Aorta (tissue), 5 donors: ENCODE data around the gene ZNF629. TPM values are rescaled to one million over a fixed set of nuclear protein-coding genes. Genes with fewer than 3 reads are reported as not detected.

ENCODE experiments used
- ATAC-seq: fragments of 200-7000 bp; cut with Tn5 transposase; one replicate; pipeline ENCODE4 v1.9.1; 2022; ENCODE audit warnings: moderate library complexity; ENCODE audit not compliant: low FRiP score
- DNase-seq, 2 donors: peaks; one replicate each; pipeline ENCODE4 v3.0.0-alpha.2; 2020
- H3K27ac ChIP-seq, 2 donors: one replicate each; pipeline ENCODE4 v1.5.1; 2013; ENCODE audit warnings: low read length in 2 of 2, mild to moderate bottlenecking in 2 of 2, moderate library complexity in 2 of 2, control low read depth in 1 of 2, inconsistent platforms in 1 of 2, low read depth in 1 of 2
- H3K27me3 ChIP-seq, 2 donors: one replicate each; pipeline ENCODE4 v1.6.1; 2013; ENCODE audit warnings: control low read depth in 1 of 2, low read length in 1 of 2, mild to moderate bottlenecking in 1 of 2, moderate library complexity in 1 of 2; ENCODE audit not compliant: insufficient read depth in 2 of 2, control insufficient read depth in 1 of 2
- H3K36me3 ChIP-seq, 2 donors: one replicate each; pipeline ENCODE4 v1.6.1; 2013; ENCODE audit warnings: control low read depth in 1 of 2, low read length in 1 of 2, mild to moderate bottlenecking in 1 of 2; ENCODE audit not compliant: insufficient read depth in 2 of 2, control insufficient read depth in 1 of 2
- H3K4me1 ChIP-seq, 2 donors: one replicate each; pipeline ENCODE4 v1.6.1; 2013; ENCODE audit warnings: low read length in 2 of 2, control low read depth in 1 of 2, mild to moderate bottlenecking in 1 of 2, moderate library complexity in 1 of 2; ENCODE audit not compliant: insufficient read depth in 2 of 2, control insufficient read depth in 1 of 2
- H3K4me3 ChIP-seq, 2 donors: one replicate each; pipeline ENCODE4 v1.5.1; 2013; ENCODE audit warnings: low read length in 2 of 2, control low read depth in 1 of 2, mild to moderate bottlenecking in 1 of 2
- H3K9me3 ChIP-seq: one replicate; pipeline ENCODE4 v1.6.1; 2013; ENCODE audit warnings: mild to moderate bottlenecking, low read length; ENCODE audit not compliant: control insufficient read depth
- WGBS, 2 donors: extraction: QIAGEN DNeasy Blood & Tissue Kit; methylation state at CpG; one replicate each; pipeline ENCODE4 v1.1.7; 2013; 5-methylcytosine and 5-hydroxymethylcytosine counted together
- intact Hi-C, 2 donors: fragments of 100-400 bp; cut with DNase I; formaldehyde crosslinking; loops; one replicate each; pipeline versions ENCODE4 v1.14.2 to v1.15.0; 2022
- polyA plus RNA-seq, 2 donors: library from polyadenylated mRNA; stranded (reverse); fragments of 200-250 nt; gene quantifications; one replicate each; pipeline ENCODE4 v1.2.3, GENCODE V29; 2013
- total RNA-seq, 2 donors: library from RNA; stranded (reverse); fragmentation: NEBNext Ultra II Directional; extraction: Animal tissue kit (Norgen Biotek cat#: 25700); gene quantifications; one replicate each; pipeline ENCODE4 v1.2.1, GENCODE V29; 2021
- donor health status: healthy with polysubstance abuse.
- donor health status: Bipolar disorder and iron deficiency.
- donor health status: DM: no; HTN: no; CAD: no.
- donor health status: DM: no; HTN: no; CAD: no.
- donor health status: DM: yes; HTN: yes; CAD: no.

ZNF629 gene
- total and polyA plus RNA-seq, 4 donors, result 2.1 to 13.4 (median 9.3) TPM

- DNase-seq, result no peak
- Histone ChIP-seq H3K4me1 (peaks cover 0 to 2% of the 10 kb centered on the region in 2 donors), H3K27me3 (no peaks in the 10 kb centered on the region), H3K4me3 (no peak overlapping the region), H3K9me3 (no peaks in the 10 kb centered on the region), H3K36me3 (peaks cover 0 to 2% of the 10 kb centered on the region in 2 donors), H3K27ac (peak overlapping the region in 1 of 2 donors; percentile 79)
- ATAC-seq, result peak; percentile 20
- 80 to 83% methylated on average over 6 of the region's 6 CpGs for WGBS, 2 donors
- intact Hi-C loops, result loop anchor here (5.0 kb wide), 2 partner anchors 39 to 44 kb away; partner anchors contain the start of gene SRCAP (in 1 of the 2)
Measured at GRCh38 chr16:30741461-30741914, 45.5 kb downstream of the ZNF629 start.

- Histone ChIP-seq H3K9me3 (no peaks in the 10 kb centered on the region), H3K4me3 (no peak overlapping the region), H3K4me1 (peaks cover 0 to 2% of the 10 kb centered on the region in 2 donors), H3K36me3 (peaks cover 0 to 4% of the 10 kb centered on the region in 2 donors), H3K27me3 (no peaks in the 10 kb centered on the region), H3K27ac (peak overlapping the region; percentile 3 to 31)
- DNase-seq (peak; percentile 91 to 92), ATAC-seq (peak; percentile 84)
- 44 to 51% methylated on average over 8 of the region's 8 CpGs for WGBS, 2 donors
- intact Hi-C loops, result loop anchor here (5.0 kb wide), 2 partner anchors 38 to 43 kb away; partner anchors contain the start of gene SRCAP (in 1 of the 2)
Measured at GRCh38 chr16:30740364-30741251, 46.4 kb downstream of the ZNF629 start.

GRCh38 chr16:30738984-30739951 lies 47.7 kb downstream of the ZNF629 start:
- peak in 1 of 2 donors; percentile 70 for DNase-seq
- ATAC-seq, result no peak
- H3K9me3 ChIP-seq, result no peaks in the 10 kb centered on the region
- H3K27ac ChIP-seq, result no peak overlapping the region
- H3K4me1 ChIP-seq, result peaks cover 0 to 2% of the 10 kb centered on the region in 2 donors
- no peak overlapping the region for H3K4me3 ChIP-seq
- 86 to 88% methylated on average over 34 to 37 of the region's 37 CpGs for WGBS, 2 donors
- no peaks in the 10 kb centered on the region for H3K27me3 ChIP-seq
- intact Hi-C loops, result no loop called here
- H3K36me3 ChIP-seq, result peaks cover 0 to 7% of the 10 kb centered on the region in 2 donors

GRCh38 chr16:30737794-30738648 lies 49.0 kb downstream of the ZNF629 start:
- H3K4me3 ChIP-seq, result no peak overlapping the region
- DNase-seq, result peak in 1 of 2 donors; percentile 67
- no peak overlapping the region for H3K27ac ChIP-seq
- H3K9me3 ChIP-seq, result no peaks in the 10 kb centered on the region
- H3K4me1 ChIP-seq, result peaks cover 0 to 2% of the 10 kb centered on the region in 2 donors
- H3K36me3 ChIP-seq, result peaks cover 4 to 12% of the 10 kb centered on the region in 2 donors
- no peaks in the 10 kb centered on the region for H3K27me3 ChIP-seq
- intact Hi-C loops, result no loop called here
- 91% methylated on average over 25 of the region's 25 CpGs for WGBS, 2 donors
- no peak for ATAC-seq

GRCh38 chr16:30736995-30737793 lies 49.8 kb downstream of the ZNF629 start:
- intact Hi-C loops, result no loop called here
- no peak for ATAC-seq

GRCh38 chr16:30731411-30731810 lies 55.6 kb downstream of the ZNF629 start:
- no peak for ATAC-seq
- WGBS, 2 donors, result 95 to 96% methylated on average over 3 of the region's 3 CpGs

More at GRCh38 chr16:30736995-30737793, 49.8 kb downstream of the ZNF629 start:
- no peaks in the 10 kb centered on the region for H3K27me3 ChIP-seq
- WGBS, 2 donors, result 89 to 90% methylated on average over 17 of the region's 17 CpGs
- peaks cover 4 to 14% of the 10 kb centered on the region in 2 donors for H3K36me3 ChIP-seq
- DNase-seq, result peak in 1 of 2 donors; percentile 73
- H3K27ac ChIP-seq, result no peak overlapping the region
- H3K9me3 ChIP-seq, result no peaks in the 10 kb centered on the region
- H3K4me1 ChIP-seq, result peaks cover 0 to 2% of the 10 kb centered on the region in 2 donors
- H3K4me3 ChIP-seq, result no peak overlapping the region

GRCh38 chr16:30728899-30729672 lies 57.9 kb downstream of the ZNF629 start:
- H3K4me1 ChIP-seq, result no peaks in the 10 kb centered on the region
- H3K9me3 ChIP-seq, result no peaks in the 10 kb centered on the region
- H3K4me3 ChIP-seq, result no peak overlapping the region
- H3K36me3 ChIP-seq, result peaks cover 6 to 19% of the 10 kb centered on the region in 2 donors
- no peak for ATAC-seq
- peak in 1 of 2 donors; percentile 72 for DNase-seq
- 75 to 82% methylated on average over 17 of the region's 17 CpGs for WGBS, 2 donors
- H3K27ac ChIP-seq, result no peak overlapping the region
- intact Hi-C loops, result no loop called here
- no peaks in the 10 kb centered on the region for H3K27me3 ChIP-seq

More at GRCh38 chr16:30731411-30731810, 55.6 kb downstream of the ZNF629 start:
- no peak overlapping the region for H3K4me3 ChIP-seq
- no peak for DNase-seq
- H3K27me3 ChIP-seq, result no peaks in the 10 kb centered on the region
- H3K27ac ChIP-seq, result no peak overlapping the region
- no peaks in the 10 kb centered on the region for H3K4me1 ChIP-seq
- peaks cover 6 to 20% of the 10 kb centered on the region in 2 donors for H3K36me3 ChIP-seq
- intact Hi-C loops, result no loop called here
- H3K9me3 ChIP-seq, result no peaks in the 10 kb centered on the region
